Measurements from ENCODE around the gene LINC00237.

The LINC00237 gene

DNA sequence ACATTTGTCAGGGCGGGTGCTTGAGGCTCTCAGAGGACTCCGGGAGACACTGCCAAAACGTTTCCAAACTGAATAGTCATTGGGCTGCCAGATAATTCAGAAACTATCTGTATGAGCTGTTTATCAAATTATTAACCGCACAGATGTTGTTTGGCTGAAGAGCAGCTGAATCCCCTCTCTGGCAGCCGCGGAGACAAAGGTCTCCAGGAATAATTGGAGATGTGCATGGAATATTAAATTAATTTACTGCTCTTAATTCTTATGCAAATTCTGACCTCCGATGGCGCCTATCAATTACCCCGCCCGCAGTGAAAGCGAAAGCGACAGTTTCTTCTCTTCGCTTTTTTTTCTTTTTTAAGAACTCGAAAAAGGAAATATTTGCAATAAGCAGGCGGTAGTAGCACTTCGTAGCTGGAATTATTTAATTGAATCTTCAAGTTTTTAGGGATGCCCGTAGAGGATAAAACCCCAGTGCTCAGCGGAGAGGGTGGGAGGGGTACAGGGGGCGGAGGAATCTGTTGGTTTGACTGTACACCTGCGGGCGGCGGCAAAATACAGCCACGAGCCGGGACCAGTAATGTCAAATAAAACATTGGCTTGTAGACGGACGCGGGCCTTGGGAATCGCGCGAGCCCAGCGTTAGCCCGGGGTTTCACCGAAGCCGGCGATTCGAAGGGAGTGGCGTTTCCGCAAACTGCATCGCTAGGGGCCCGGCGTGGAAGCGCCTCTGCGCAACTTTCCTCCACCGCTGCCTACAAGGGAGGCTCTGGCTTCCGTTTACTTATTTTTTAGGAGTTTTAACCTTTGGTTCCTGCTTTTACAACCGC is 6.2 kb downstream of the LINC00237 start:
- DNase-seq (ENCODE audit: low read depth in 3 of 3): no peak

- DNase-seq (ENCODE audit: low read depth in 3 of 3): no peak
These were observed 9.7 kb downstream of the LINC00237 start for GRCh38 chr20:21096321-21097043.

DNA sequence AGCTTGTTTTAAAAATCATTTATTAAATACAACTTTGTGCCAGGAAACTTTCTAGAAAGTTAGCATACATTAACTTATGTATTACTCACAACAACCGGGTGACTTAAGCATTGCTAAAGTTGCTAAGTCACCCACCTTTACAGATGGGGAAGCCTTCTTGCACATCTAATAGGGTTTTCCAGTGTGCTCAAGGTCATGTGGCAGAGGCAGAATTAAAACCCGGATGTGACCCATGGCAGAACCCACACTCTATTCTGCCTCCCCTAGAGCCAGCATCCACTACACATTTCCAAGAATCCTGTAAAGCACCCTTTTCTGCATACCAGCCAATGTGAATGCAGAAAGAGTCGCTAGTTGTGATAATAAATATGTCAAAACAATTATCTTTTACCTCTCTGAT is 13.4 kb downstream of the LINC00237 start:
- DNase-seq (ENCODE audit: low read depth in 3 of 3): no peak

DNA sequence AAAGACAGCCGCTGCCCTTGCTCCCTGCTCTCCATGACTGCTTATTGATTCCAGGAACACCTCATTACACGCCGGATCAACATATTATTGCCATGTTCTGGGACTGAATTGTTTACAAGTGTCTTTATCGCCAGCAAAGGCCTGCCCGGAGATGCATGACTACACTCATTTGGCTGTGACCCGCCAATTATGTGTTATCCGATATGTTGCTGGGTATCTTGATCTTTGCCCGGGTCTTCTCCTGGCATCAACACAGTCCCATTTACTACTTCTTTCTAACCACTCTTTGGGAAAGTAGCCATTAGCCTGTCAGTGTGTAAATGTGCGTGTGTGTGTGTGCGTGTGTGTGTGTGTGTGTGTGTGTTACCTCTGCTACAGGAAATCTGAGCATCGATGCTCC is 15.4 kb downstream of the LINC00237 start:
- DNase-seq (ENCODE audit: low read depth in 3 of 3): no peak

- DNase-seq (ENCODE audit: low read depth in 3 of 3): no peak
These were observed 16.0 kb downstream of the LINC00237 start for GRCh38 chr20:21090111-21090618.

DNA sequence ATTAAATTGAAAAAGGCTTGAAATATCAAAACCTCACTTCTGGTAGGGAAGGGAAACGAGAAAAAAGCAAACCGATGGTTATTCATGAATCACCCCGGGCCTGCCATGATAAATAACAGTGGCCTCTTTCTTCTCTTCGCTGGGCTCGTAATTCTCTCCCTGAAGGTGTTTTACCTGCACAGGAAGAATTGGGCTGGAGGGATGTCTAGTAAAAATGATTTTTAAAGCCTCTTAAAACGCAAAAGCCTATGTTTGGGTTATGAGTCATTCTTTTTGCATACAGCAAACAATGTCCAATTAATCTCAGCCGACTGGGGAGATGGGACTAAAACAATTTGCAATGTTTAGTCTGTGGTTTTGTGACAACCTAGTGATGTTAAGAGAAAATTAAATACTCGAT is 16.8 kb downstream of the LINC00237 start:
- DNase-seq (ENCODE audit: low read depth in 3 of 3): no peak

GRCh38 chr20:21087862-21088540 is 18.2 kb downstream of the LINC00237 start:
- no peak for DNase-seq (ENCODE audit: low read depth in 3 of 3)

DNA sequence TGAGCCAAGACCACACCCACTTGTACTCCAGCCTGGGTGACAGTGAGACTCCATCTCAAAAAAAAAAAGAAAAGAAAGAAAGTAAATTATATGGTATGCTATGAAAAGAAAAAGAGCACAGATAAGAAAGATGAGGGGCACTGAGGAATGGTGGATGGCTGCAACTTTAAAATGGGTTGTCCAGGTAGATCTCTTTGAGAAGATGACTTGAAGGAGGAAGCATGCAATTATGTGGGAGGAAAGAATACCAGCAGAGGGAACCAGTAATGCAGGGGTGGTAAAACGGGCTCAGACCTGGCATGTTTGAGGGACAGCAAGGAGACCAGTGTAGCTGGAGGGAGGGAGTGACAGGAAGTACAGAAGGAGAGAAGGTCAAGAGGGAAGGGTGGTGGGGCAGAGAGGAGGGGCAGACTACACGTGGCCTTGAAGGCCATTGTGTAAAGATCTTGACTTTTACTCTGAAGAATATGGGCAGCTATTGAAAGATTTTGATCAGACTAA is 22.3 kb downstream of the LINC00237 start:
- no peak for DNase-seq (ENCODE audit: low read depth in 3 of 3)

- no peak for DNase-seq (ENCODE audit: low read depth in 3 of 3)
These were observed 23.6 kb downstream of the LINC00237 start for GRCh38 chr20:21082584-21082983.

- DNase-seq (ENCODE audit: low read depth in 3 of 3): no peak
These were observed 28.3 kb downstream of the LINC00237 start for GRCh38 chr20:21077809-21078345.

DNA sequence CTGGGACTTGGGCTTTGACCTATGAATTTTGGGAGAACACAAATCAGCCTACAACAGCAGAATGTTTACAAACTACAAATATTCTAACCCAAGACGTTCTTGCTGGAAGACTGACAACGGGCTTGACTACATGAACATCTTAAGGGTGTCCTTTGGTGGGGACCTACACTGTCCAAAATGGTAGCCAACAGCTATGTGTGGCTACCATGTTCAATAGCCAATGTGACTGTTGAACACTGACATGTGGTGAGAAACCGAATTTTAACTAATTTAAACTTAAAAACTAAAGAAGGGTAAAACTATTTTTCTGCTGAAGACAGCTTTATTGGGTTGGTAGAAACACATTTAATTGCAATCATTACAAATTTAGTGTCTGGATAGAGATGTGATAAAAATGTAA is 30.1 kb downstream of the LINC00237 start:
- DNase-seq (ENCODE audit: low read depth in 3 of 3): no peak

DNA sequence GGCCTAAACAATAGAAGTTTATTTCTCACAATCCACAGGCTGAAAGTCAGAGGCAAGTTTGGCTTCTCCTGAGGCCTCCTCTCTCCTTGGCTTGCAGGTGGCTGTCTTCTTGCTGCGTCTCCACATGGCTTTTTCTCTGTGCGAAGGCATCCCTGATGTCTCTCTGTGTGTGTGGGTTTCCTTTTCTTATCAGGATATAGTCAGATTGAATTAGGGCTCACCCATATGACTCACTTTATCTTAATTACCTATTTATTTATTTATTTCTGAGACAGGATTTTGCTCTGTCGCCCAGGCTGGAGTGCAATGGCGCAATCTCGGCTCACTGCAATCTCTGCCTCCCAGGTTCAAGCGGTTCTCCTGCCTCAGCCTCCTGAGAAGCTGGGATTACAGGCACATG is 30.7 kb downstream of the LINC00237 start:
- DNase-seq (ENCODE audit: low read depth in 3 of 3): no peak

GRCh38 chr20:21074605-21075336 is 31.4 kb downstream of the LINC00237 start:
- DNase-seq (ENCODE audit: low read depth in 3 of 3): no peak

DNA sequence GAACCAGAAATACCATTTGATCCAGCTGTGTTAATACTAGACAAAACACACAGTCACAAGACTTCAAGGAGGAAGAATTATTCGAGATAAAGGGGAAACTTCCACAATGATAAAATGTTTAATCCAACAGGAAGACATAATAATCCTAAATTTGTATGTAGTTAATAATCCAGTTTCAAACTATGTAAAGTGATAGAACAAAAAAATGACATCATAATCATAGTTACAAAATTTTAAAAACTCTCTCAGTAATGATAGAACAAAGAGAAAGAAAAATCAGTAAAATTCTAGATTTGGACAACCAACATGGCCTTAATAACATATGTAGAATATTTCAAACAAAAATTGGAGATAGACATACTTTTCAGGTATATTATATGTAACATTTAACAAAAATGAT is 38.9 kb downstream of the LINC00237 start:
- no peak for DNase-seq (ENCODE audit: low read depth in 3 of 3)

DNA sequence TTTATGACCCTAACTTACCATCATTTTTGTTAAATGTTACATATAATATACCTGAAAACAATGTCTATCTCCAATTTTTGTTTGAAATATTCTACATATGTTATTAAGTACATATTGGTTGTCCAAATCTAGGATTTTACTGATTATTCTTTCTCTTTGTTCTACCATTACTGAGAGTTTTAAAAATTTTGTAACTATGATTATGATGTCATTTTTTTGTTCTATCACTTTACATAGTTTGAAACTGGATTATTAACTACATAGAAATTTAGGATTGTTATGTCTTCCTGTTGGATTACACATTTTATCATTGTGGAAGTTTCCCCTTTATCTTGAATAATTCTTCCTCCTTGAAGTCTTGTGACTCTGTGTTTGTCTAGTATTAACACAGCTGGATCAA is 41.2 kb downstream of the LINC00237 start:
- DNase-seq (ENCODE audit: low read depth in 3 of 3): no peak

- no peak for DNase-seq (ENCODE audit: low read depth in 3 of 3)
These were observed 42.9 kb downstream of the LINC00237 start for GRCh38 chr20:21063276-21063675.

GRCh38 chr20:21053002-21053762 is 53.0 kb downstream of the LINC00237 start:
- no peak for DNase-seq (ENCODE audit: low read depth in 3 of 3)

DNA sequence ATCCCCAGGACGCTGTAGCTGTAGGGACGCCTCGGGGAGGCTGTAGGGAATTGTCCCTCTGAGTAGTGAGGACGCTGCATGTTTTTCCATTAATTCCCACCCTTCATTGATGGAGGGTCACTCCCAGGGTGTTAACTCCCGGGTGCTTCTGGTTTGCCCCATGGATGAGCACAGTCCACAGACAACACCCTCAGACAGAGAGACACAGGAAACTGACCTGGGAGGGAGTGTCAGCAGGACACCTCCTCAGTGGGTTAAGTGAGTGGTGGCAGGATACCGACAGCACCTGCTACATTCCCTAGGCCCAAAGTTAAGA is 53.5 kb downstream of the LINC00237 start:
- DNase-seq (ENCODE audit: low read depth in 3 of 3): no peak

DNA sequence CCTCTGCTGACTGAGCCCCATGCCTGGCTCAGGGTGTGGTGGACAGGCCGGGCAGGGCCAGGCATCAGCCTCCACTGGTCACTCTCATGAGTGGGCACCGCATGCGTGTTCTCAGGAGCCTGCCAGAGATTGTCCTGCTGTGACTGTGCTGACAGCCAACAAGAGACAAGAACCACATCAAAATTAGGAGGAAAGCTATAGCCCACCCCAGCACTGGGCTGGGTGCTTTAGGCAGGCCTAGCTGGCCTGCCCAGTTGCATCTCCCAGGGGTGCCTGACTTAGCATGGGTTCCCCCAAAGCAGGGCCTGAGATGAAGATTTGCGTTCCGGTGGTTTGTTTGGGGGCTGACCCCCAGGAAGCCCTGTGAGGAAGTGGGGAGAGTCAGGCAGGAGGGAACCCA is 53.9 kb downstream of the LINC00237 start:
- DNase-seq (ENCODE audit: low read depth in 3 of 3): no peak

DNA sequence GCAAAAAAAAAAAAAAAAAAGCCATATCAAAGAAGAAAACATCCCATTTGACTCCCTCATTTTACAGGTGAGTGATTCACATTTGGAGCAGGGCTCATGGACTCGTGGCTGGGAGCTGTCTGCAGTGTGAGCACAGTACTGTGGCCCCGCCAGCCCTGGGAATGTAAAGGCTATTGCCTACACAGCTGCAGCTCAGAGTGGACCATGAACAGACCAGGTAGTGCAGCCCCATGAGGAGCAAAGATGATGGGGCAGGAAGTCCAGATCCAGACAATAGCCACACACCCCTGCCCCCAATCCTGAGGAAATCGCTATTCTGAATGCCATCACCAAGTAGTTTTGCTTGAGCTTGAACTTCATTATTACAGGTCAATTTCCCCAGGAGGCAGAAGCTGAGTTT is 55.4 kb downstream of the LINC00237 start:
- DNase-seq (ENCODE audit: low read depth in 3 of 3): no peak
